ENCODE data around the gene NR4A3.

The NR4A3 gene

GRCh38 chr9:99889120-99889519 is 67.4 kb downstream of the NR4A3 start:
- no peak for DNase-seq

- no peak for DNase-seq
Measured at GRCh38 chr9:99894826-99895225, 73.1 kb downstream of the NR4A3 start.

GRCh38 chr9:99895510-99895909 is 73.8 kb downstream of the NR4A3 start:
- no peak for DNase-seq

- DNase-seq: no peak
Measured at GRCh38 chr9:99896119-99896518, 74.4 kb downstream of the NR4A3 start.

- DNase-seq: no peak
Measured at GRCh38 chr9:99903393-99903792, 81.7 kb downstream of the NR4A3 start.

- no peak for DNase-seq
Measured at GRCh38 chr9:99905833-99906402, 84.2 kb downstream of the NR4A3 start.

- peak; percentile 85 for DNase-seq
Measured at GRCh38 chr9:99906403-99907207, 84.9 kb downstream of the NR4A3 start, which contains the start of gene STX17. Gene STX17 (plus strand): TSS chr9:99906654. CDS start chr9:99915240, 8,586 bp downstream.

GRCh38 chr9:99907208-99907532 is 85.5 kb downstream of the NR4A3 start:
- DNase-seq: no peak

- DNase-seq: no peak
Measured at GRCh38 chr9:99911600-99911999, 89.9 kb downstream of the NR4A3 start.

Measured in NCI-H345 (cell line).